Keratinocyte (primary cell): Measurements from ENCODE around the gene WRNIP1. TPM values are rescaled to one million over a fixed set of nuclear protein-coding genes. Genes with fewer than 3 reads are reported as not detected.
A peak's percentile ranks its signal among the peaks of the same experiment; 100 is the strongest.

Experiments
- DNase-seq: peaks from one replicate; pipeline ENCODE4 v3.0.0-alpha.2; 2011; ENCODE audit warnings: low read depth, missing footprints, low spot score
- FAIRE-seq: peaks from 2 replicates; lab custom pipeline; 2011; peaks lifted over from hg19 to GRCh38; lab: Jason Lieb, UNC
- H2AFZ ChIP-seq: 2 replicates; pipeline ENCODE4 v1.6.0; 2012; ENCODE audit warnings: low read length, control low read depth, inconsistent platforms; ENCODE audit not compliant: control insufficient read depth
- H3K27ac ChIP-seq: 2 replicates; pipeline ENCODE4 v1.5.1; 2011; ENCODE audit warnings: low read length; ENCODE audit not compliant: control insufficient read depth, insufficient read depth
- H3K27me3 ChIP-seq: 3 replicates; pipeline ENCODE4 v1.6.0; 2011; ENCODE audit warnings: low read length; ENCODE audit not compliant: control insufficient read depth, insufficient read depth; ENCODE audit errors: extremely low read depth
- H3K36me3 ChIP-seq, 2 experiments: 2 replicates in 1 of 2; 3 replicates in 1 of 2; pipeline ENCODE4 v1.5.1; 2011; ENCODE audit warnings: low read length in 2 of 2, mild to moderate bottlenecking in 1 of 2; ENCODE audit not compliant: control insufficient read depth in 2 of 2, insufficient read depth in 2 of 2; ENCODE audit errors: extremely low read depth in 1 of 2
- H3K4me1 ChIP-seq: 3 replicates; pipeline ENCODE4 v1.5.1; 2011; ENCODE audit warnings: low read length; ENCODE audit not compliant: control insufficient read depth, insufficient read depth; ENCODE audit errors: extremely low read depth
- H3K4me2 ChIP-seq: 3 replicates; pipeline ENCODE4 v1.6.0; 2011; ENCODE audit warnings: low read depth, low read length; ENCODE audit not compliant: control insufficient read depth, insufficient read depth; ENCODE audit errors: extremely low read depth
- H3K4me3 ChIP-seq, 3 experiments: fragments of 200-600 bp in 1 of 3; sonication (generic) in 1 of 3; 2 replicates in 2 of 3; 3 replicates in 1 of 3; pipeline ENCODE4 v1.5.1; 2011 to 2016; ENCODE audit warnings: low read length in 3 of 3, mild to moderate bottlenecking in 3 of 3, control low read depth in 2 of 3, inconsistent platforms in 1 of 3, low read depth in 1 of 3, mixed read lengths in 1 of 3, mixed run types in 1 of 3, moderate library complexity in 1 of 3; ENCODE audit not compliant: control insufficient read depth in 2 of 3, insufficient read depth in 2 of 3; ENCODE audit errors: extremely low read depth in 1 of 3
- H3K79me2 ChIP-seq: 2 replicates; pipeline ENCODE4 v1.6.0; 2012; ENCODE audit warnings: low read length; ENCODE audit not compliant: control insufficient read depth, insufficient read depth
- H3K9ac ChIP-seq: 3 replicates; pipeline ENCODE4 v1.6.0; 2011; ENCODE audit warnings: low read length; ENCODE audit not compliant: control insufficient read depth, insufficient read depth; ENCODE audit errors: extremely low read depth
- H3K9me1 ChIP-seq: 3 replicates; pipeline ENCODE4 v1.6.0; 2011; ENCODE audit warnings: low read length; ENCODE audit not compliant: control insufficient read depth, insufficient read depth; ENCODE audit errors: extremely low read depth
- H3K9me3 ChIP-seq: 2 replicates; pipeline ENCODE4 v1.5.1; 2012; ENCODE audit warnings: low read depth, low read length; ENCODE audit not compliant: control insufficient read depth
- H4K20me1 ChIP-seq: 3 replicates; pipeline ENCODE4 v1.6.0; 2011; ENCODE audit warnings: low read length; ENCODE audit not compliant: control insufficient read depth, insufficient read depth; ENCODE audit errors: extremely low read depth
- EZH2 ChIP-seq: IDR thresholded peaks from one replicate; pipeline ENCODE4 v1.6.1; 2012; ENCODE audit warnings: inconsistent platforms, mild to moderate bottlenecking, low read length, moderate library complexity
- dilution Hi-C: fragments of 300-500 bp; cut with MboI; formaldehyde crosslinking; loops from one replicate; pipeline ENCODE4 v1.7.0; 2020; ENCODE audit warnings: low sequenced_read_pairs; ENCODE audit not compliant: extremely low pct_ligation_motif_present
- polyA plus RNA-seq, 5 experiments: library from polyadenylated mRNA; depleted of rRNA in 3 of 5; stranded (reverse) in 3 of 5; stranded (forward) in 1 of 5; unstranded in 1 of 5; fragments of >200 nt; gene quantifications; 1 replicate in 1 of 5; 2 replicates in 3 of 5; 3 replicates in 1 of 5; pipeline versions ENCODE4 v1.2.1 to v1.2.3, GENCODE V29; 2011 to 2012; ENCODE audit warnings: missing spikeins in 2 of 5, low read depth in 1 of 5, low replicate concordance in 1 of 5
- TF ChIP-seq, protein P1 (sequence below), 3 experiments: IDR thresholded peaks in 1 of 3; conservative IDR thresholded peaks in 1 of 3; optimal IDR thresholded peaks in 1 of 3; 2 replicates in 2 of 3; 3 replicates in 1 of 3; pipeline versions ENCODE3 to v1.5.1; 2011; ENCODE audit warnings: low read length in 3 of 3, mild to moderate bottlenecking in 3 of 3, moderate library complexity in 2 of 3, control low read depth in 1 of 3, inconsistent platforms in 1 of 3; ENCODE audit not compliant: insufficient read depth in 2 of 3; ENCODE audit errors: extremely low read depth in 1 of 3

WRNIP1 gene
- polyA plus RNA-seq, 1 donor (not counting 4 experiments of a cell fraction or from before 2014, with no cell fraction given) = 52.3 TPM

DNA sequence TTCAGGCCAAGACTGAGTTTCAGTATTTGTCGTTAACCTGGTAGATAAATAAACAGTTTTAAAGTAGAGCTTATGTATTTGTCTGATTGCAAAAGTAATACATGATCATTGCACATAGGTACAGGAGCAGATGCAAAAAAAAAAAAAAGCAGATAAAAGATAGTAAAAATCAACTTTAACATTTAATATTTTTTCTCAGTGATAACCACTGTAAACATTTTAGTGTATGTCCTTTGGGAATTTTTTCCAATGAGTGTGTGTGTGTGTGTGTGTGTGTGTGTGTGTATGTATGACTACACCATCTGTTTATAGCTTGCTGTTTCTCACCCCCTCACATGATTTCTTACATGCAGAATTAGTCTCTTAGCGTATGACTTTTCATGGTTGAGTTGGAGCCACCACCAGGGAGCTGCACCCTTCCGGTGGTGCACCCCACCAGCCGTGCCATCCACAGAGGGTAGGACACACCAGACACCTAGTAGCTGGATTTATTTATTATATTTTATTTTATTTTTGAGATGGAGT lies 26.3 kb downstream of the WRNIP1 start:
- Histone ChIP-seq H3K36me3 (peaks cover 4 to 6% of the 10 kb centered on the region in 2 experiments), H3K9me3 (no peaks in the 10 kb centered on the region), H3K27ac (peak overlapping the region; percentile 65), H4K20me1 (no peaks in the 10 kb centered on the region), H3K9ac (peak overlapping the region; percentile 12), H3K79me2 (peaks cover 5% of the 10 kb centered on the region), H3K4me2 (no peak overlapping the region), H3K9me1 (no peaks in the 10 kb centered on the region), H3K4me1 (peaks cover 31% of the 10 kb centered on the region), H3K4me3 (no peak overlapping the region), H3K27me3 (no peaks in the 10 kb centered on the region), H2AFZ (no peak overlapping the region)
- TF ChIP-seq, protein P1, sequence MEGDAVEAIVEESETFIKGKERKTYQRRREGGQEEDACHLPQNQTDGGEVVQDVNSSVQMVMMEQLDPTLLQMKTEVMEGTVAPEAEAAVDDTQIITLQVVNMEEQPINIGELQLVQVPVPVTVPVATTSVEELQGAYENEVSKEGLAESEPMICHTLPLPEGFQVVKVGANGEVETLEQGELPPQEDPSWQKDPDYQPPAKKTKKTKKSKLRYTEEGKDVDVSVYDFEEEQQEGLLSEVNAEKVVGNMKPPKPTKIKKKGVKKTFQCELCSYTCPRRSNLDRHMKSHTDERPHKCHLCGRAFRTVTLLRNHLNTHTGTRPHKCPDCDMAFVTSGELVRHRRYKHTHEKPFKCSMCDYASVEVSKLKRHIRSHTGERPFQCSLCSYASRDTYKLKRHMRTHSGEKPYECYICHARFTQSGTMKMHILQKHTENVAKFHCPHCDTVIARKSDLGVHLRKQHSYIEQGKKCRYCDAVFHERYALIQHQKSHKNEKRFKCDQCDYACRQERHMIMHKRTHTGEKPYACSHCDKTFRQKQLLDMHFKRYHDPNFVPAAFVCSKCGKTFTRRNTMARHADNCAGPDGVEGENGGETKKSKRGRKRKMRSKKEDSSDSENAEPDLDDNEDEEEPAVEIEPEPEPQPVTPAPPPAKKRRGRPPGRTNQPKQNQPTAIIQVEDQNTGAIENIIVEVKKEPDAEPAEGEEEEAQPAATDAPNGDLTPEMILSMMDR (optimal IDR thresholded peaks at IDR 0.05 in 1 of 3, IDR thresholded peaks at IDR 0.05 in 1 of 3, conservative IDR thresholded peaks at IDR 0.05 in 1 of 3; ENCODE audit: extremely low read depth in 1 of 3, insufficient read depth in 2 of 3, low read length in 3 of 3) = no peak
- TF ChIP-seq EZH2 = no peak
- DNase-seq = no peak
- no peak for FAIRE-seq
- dilution Hi-C loops = no loop called here

- Histone ChIP-seq H3K4me1 (peaks cover 31% of the 10 kb centered on the region), H3K79me2 (peaks cover 3% of the 10 kb centered on the region), H3K36me3 (peaks cover 3 to 4% of the 10 kb centered on the region in 2 experiments), H4K20me1 (no peaks in the 10 kb centered on the region), H3K27me3 (no peaks in the 10 kb centered on the region), H3K9me3 (no peaks in the 10 kb centered on the region), H3K9me1 (no peaks in the 10 kb centered on the region), H3K27ac (peak overlapping the region; percentile 97), H3K4me3 (no peak overlapping the region), H3K9ac (peak overlapping the region; percentile 77), H2AFZ (no peak overlapping the region), H3K4me2 (peak overlapping the region; percentile 50)
- DNase-seq = peak; percentile 92
- dilution Hi-C loops = no loop called here
- TF ChIP-seq, protein P1 (optimal IDR thresholded peaks at IDR 0.05 in 1 of 3, IDR thresholded peaks at IDR 0.05 in 1 of 3, conservative IDR thresholded peaks at IDR 0.05 in 1 of 3; ENCODE audit: extremely low read depth in 1 of 3, insufficient read depth in 2 of 3, low read length in 3 of 3) = no peak
- no peak for TF ChIP-seq EZH2
- FAIRE-seq = peak; percentile 84
Observed at GRCh38 chr6:2792330-2793110, 27.3 kb downstream of the WRNIP1 start.
